ENCODE measurements around the gene DPF3. TPM values are rescaled to one million over a fixed set of nuclear protein-coding genes. Genes with fewer than 3 reads are reported as not detected.

The DPF3 gene
- total RNA-seq, 2 donors from 2014 or later: 0.78 to 4.0 TPM

DNA sequence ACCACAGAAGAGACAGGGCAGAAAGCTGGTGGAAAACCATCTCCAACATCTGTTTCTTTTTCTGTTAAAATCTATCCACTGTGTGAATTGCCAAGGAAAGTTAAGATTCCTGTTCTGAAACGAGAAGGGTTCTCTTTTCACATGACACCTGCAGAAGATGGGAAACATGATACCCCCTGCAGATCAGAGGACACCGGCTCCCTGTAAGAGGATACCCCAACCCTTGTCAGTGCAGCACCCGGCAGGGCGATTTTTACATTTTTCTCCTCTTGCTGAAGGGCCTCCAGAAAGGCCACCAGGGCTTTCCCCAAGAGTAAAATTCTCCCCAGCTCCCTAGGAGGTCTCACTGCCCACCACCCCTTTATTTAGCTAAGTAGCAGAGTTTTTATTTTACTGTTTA, 48.2 kb downstream of the DPF3 start:
- intact Hi-C loops (cut with DNase I): no loop called here
- no peak overlapping the region for H3K27ac ChIP-seq
- no peaks in the 10 kb centered on the region for H3K4me1 ChIP-seq
- no peaks in the 10 kb centered on the region for H3K9me3 ChIP-seq
- TF ChIP-seq POLR2A (IDR thresholded peaks at IDR 0.05) (no peak), CTCF (IDR thresholded peaks at IDR 0.05) (no peak)
- 74 to 84% methylated on average over 4 of the region's 4 CpGs for WGBS, 2 donors
- H3K27me3 ChIP-seq: no peaks in the 10 kb centered on the region
- no peak for ATAC-seq
- no peaks in the 10 kb centered on the region for H3K36me3 ChIP-seq (replicated peaks in 1 of 2; ENCODE audit: insufficient read depth in 1 of 2, low read depth in 2 of 2)
- no peak overlapping the region for H3K4me3 ChIP-seq
- DNase-seq: no peak

GRCh38 chr14:72845196-72845595, 48.7 kb downstream of the DPF3 start:
- Histone ChIP-seq H3K27me3 (no peaks in the 10 kb centered on the region), H3K27ac (no peak overlapping the region), H3K9me3 (no peaks in the 10 kb centered on the region), H3K36me3 (replicated peaks in 1 of 2; ENCODE audit: insufficient read depth in 1 of 2, low read depth in 2 of 2) (no peaks in the 10 kb centered on the region), H3K4me3 (no peak overlapping the region), H3K4me1 (no peaks in the 10 kb centered on the region)
- ATAC-seq (no peak), DNase-seq (no peak)
- TF ChIP-seq POLR2A (IDR thresholded peaks at IDR 0.05) (no peak), CTCF (IDR thresholded peaks at IDR 0.05) (no peak)
- intact Hi-C loops (cut with DNase I): no loop called here
- 85 to 88% methylated on average over 4 of the region's 4 CpGs for WGBS, 2 donors

- no peak for ATAC-seq
- H3K4me1 ChIP-seq: peaks cover 4% of the 10 kb centered on the region
- H3K9me3 ChIP-seq: no peaks in the 10 kb centered on the region
- no peak overlapping the region for H3K4me3 ChIP-seq
- DNase-seq: no peak
- TF ChIP-seq CTCF (IDR thresholded peaks at IDR 0.05) (no peak), POLR2A (IDR thresholded peaks at IDR 0.05) (no peak)
- H3K36me3 ChIP-seq (replicated peaks in 1 of 2; ENCODE audit: insufficient read depth in 1 of 2, low read depth in 2 of 2): no peaks in the 10 kb centered on the region
- no peaks in the 10 kb centered on the region for H3K27me3 ChIP-seq
- 84 to 86% methylated on average over 3 of the region's 3 CpGs for WGBS, 2 donors
- no peak overlapping the region for H3K27ac ChIP-seq
- intact Hi-C loops (cut with DNase I): no loop called here
These were observed 49.4 kb downstream of the DPF3 start for GRCh38 chr14:72844524-72844923.

GRCh38 chr14:72839753-72840607, 53.9 kb downstream of the DPF3 start:
- 44 to 60% methylated on average over 11 to 12 of the region's 12 CpGs for WGBS, 2 donors
- no peak overlapping the region for H3K27ac ChIP-seq
- intact Hi-C loops (cut with DNase I): no loop called here
- no peaks in the 10 kb centered on the region for H3K9me3 ChIP-seq
- no peaks in the 10 kb centered on the region for H3K36me3 ChIP-seq (replicated peaks in 1 of 2; ENCODE audit: insufficient read depth in 1 of 2, low read depth in 2 of 2)
- DNase-seq (peak in 2 of 4 donors; percentile 41 to 42), ATAC-seq (no peak)
- no peak overlapping the region for H3K4me3 ChIP-seq
- peaks cover 4% of the 10 kb centered on the region for H3K4me1 ChIP-seq
- no peak for TF ChIP-seq POLR2A (IDR thresholded peaks at IDR 0.05)
- TF ChIP-seq CTCF (IDR thresholded peaks at IDR 0.05): no peak
- H3K27me3 ChIP-seq: no peaks in the 10 kb centered on the region

DNA sequence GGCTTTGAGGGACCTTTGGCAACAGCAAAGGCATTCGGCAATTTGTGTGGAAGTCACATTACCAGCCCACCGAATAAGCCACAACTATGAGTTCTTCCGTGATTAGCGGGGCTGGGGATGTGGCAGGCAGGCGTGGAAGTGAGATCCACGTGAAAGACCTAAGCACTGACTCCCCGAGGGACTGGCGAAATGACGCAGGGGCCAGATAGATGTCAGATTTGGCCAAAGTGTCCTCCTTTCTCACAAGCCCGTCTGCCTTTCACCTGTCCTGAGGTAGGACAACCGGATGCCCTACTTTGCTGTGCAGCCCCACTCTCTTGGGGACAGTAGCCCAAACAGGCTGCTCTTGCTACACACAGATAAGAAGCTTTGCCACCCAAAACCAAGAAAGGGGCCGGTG, 54.5 kb downstream of the DPF3 start:
- H3K4me1 ChIP-seq: peaks cover 4% of the 10 kb centered on the region
- H3K9me3 ChIP-seq: no peaks in the 10 kb centered on the region
- no peak overlapping the region for H3K27ac ChIP-seq
- H3K36me3 ChIP-seq (replicated peaks in 1 of 2; ENCODE audit: insufficient read depth in 1 of 2, low read depth in 2 of 2): no peaks in the 10 kb centered on the region
- intact Hi-C loops (cut with DNase I): no loop called here
- TF ChIP-seq POLR2A (IDR thresholded peaks at IDR 0.05) (no peak), CTCF (IDR thresholded peaks at IDR 0.05) (no peak)
- no peak overlapping the region for H3K4me3 ChIP-seq
- ATAC-seq: no peak
- no peak for DNase-seq
- WGBS, 2 donors: 89 to 91% methylated on average over 11 to 12 of the region's 12 CpGs
- no peaks in the 10 kb centered on the region for H3K27me3 ChIP-seq
